Endothelial cell of hepatic sinusoid (primary cell): Measurements from ENCODE around the gene UFC1.

Experiments
- in situ Hi-C: cut with HindIII; loops from 2 replicates; pipeline ENCODE4 v1.10.0; 2017; ENCODE audit warnings: low sequenced_read_pairs

The UFC1 gene

GRCh38 chr1:161168906-161169305, 15.1 kb downstream of the UFC1 start:
- in situ Hi-C loops: no loop called here

- in situ Hi-C loops: no loop called here
Measured at GRCh38 chr1:161171191-161171590, 17.4 kb downstream of the UFC1 start.

- in situ Hi-C loops: no loop called here
Measured at GRCh38 chr1:161171696-161172095, 17.9 kb downstream of the UFC1 start.

- in situ Hi-C loops: no loop called here
Measured at GRCh38 chr1:161172349-161172748, 18.6 kb downstream of the UFC1 start.

DNA sequence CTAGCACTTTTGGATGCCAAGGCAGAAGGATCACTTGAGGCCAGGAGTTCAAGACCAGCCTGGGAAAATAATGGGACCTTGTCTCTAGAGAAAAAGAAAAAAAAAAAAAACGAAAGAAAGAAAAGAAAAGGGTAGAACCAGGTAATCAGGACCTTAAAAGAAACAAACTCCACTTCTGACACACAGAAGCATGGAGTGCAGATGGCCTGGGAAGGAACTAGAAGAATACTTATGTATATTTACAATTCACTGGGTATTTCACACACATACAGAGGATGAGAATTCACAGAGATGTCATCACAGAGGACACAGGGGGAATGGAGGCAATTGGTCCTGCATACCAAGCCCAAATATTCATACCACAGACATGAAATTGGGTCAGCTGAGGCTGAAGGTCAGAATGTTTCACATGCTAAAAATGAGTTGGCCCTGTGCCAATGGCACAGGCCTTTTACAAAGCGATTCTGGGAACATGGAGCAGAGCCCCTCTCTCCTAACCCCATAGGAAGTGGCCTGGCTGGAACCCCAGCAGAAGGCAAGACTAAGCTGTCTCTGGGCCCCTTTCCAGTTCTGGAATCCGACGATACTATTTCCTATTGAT, 19.1 kb downstream of the UFC1 start:
- in situ Hi-C loops: no loop called here

DNA sequence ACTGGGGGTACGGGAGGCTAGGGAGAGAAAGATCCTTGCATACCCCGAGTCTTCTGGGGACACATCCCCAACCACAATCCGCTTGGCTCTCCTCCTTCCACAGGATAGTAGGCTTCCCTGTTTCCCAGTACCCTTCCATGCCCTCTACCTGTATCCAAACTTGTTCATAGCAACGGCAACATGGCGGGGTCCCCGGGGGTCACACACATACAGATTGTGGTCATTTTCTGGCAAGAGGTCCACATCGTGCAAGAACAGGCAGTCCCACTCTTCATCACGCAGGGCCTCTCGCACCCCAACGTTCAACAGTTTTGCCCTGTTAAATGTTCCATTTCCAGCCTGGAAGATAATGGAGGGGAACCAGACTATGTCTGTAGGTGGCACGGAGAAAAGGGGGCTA, 19.9 kb downstream of the UFC1 start:
- in situ Hi-C loops: no loop called here

DNA sequence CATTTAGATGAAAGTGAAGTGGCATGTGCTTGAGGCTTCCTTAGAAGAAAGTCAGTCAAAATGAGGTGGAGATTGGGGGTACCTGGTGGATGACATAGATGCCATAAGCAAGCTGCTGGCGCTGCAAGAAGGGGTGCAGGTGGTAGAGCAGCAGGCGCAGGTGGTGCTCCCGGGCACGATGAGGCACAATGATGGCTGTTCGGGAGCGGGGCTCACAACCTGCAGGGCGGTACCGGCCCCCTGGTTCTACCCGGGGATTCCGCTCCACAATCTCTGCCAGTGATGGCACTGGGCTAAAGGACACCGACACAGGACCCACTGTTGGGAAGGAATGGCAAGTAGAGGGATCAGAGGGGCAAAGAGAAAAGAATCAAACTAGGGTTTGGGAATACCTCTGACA, 21.1 kb downstream of the UFC1 start:
- in situ Hi-C loops: no loop called here

DNA sequence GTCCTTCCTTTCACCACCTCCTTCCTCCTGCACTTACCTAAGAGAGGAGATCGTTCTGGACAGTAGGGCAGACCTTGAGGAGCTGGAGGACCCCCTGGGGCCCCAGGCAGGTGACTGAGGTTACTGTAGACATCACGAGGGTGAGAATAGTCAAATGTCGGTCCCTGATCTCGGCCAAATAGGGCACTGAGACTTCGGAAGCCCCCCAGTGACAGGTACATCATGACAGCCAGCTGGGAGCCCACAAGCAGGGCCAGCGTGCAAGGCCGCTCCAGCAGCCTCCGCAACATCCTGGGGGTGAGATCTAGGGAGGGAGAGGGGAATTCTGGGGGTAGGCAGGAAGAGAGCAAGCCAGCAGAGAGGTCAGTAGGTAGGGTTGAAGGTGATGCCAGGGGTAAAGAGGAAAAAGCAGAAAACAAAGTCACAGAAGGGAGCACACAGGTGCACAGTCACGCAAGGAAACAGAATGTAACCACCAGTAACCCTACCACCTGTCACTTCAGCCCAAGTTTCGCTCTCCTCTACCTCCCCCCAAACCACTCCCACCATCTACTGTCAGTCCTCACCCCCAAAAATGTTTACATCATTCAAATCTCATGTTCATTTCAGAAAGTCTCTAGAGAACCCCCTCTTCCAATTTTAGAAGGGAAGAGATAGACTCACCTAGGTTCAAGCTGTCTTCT, 22.1 kb downstream of the UFC1 start:
- in situ Hi-C loops: no loop called here

- in situ Hi-C loops: no loop called here
Measured at GRCh38 chr1:161176468-161177111, 22.8 kb downstream of the UFC1 start.

DNA sequence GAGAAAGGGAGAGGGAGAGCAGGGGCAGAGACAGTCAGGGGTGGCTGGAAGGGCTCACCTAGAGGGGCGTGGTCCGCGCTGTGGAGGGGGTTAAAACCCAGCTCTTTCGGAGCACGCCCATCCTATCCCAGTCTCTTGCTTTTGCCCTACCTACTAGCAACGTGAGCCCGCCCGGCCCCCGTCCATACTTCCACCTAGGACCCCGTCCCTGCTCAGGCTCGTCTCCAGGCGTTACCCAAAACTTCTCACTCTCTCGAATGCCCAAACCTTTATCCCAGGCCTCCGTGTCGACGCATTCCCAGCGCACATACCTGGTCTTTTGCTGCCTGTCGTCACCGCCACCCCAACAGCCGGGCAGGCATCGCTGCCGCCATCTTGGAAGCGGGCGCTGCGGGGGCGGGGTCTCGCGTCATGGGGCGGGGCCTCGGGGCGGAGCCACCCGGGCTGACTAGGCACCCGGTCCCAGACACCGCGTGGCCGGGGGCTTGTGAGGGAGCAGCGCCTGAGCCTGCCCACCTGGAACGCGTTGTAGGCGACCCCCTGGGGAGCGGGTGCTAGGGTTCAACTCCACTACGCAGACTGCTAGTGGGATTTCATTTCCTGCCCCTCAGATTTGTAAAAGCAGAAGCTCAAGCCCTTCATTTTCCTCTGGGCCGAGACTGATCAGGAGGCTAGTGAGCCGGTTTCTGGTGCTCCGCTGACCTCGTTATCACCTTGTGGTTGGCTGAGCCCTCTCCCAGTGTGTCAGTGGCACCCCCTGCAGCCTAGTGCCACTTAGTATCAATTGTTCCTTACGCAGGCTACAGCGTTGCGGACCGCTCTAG, 23.5 kb downstream of the UFC1 start, which contains the start of gene B4GALT3:
Gene B4GALT3 (minus strand): TSS at position 396 of the 824 bp plus-strand sequence. CDS start 1,447 bp downstream, outside the sequence.
- in situ Hi-C loops: no loop called here

- in situ Hi-C loops: no loop called here
Measured at GRCh38 chr1:161177936-161178244, 24.1 kb downstream of the UFC1 start.

DNA sequence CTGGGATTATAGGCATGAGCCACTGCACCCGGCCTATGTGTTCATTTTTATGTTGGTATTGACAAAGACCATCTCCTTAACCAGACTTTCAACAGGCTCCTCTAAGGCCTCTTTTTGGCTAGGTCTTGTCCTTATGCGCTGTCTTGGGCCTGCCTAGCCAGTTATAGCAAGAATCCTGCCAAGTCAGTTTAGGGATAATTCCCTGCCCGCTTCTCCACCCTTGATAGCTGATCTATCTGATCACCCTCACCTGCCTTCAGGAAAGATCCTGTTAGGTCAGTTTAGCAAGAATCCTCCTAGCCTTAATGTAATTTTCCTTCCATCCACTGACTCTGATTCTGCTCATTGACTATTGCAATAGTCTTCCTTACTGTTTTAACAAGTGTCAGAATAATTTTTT, 25.9 kb downstream of the UFC1 start:
- in situ Hi-C loops: no loop called here

DNA sequence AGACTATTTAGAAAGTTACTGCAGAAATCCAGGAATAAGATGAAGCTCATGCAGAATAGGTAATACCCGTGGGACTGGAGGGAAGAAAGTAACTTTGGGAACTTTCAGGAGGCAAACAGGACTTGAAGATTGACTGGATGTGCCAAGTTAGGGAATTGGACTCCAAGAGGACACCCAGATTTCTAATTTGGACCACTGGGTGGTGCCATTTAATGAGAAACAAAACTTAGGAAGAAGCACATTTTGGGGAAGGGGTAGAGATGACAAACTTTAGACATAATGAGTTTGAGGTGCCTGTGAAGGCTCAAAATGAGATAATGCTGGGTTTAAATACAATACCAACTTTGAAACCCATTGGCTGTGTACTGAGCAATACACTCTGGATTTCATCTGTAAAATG, 26.9 kb downstream of the UFC1 start:
- in situ Hi-C loops: no loop called here

DNA sequence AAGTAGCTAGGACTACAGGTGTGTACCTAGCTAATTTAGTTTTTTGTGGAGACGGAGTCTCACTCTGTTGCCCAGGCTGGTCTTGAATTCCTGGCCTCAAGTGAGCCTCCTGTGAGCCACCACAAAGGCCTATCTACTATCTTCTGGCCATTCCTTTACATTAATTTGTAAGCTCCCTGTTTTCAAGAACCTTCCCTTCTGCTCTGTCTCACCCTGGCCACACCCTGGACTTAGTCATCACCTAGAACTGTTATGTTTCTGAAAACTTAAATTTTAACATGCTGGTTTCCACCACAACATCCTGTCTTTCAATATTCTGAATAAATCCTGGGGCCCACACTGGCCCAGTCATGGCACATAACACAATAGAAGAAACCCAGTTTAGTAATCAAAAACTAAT, 28.4 kb downstream of the UFC1 start:
- in situ Hi-C loops: no loop called here

GRCh38 chr1:161185282-161185682, 31.5 kb downstream of the UFC1 start:
- in situ Hi-C loops: no loop called here

GRCh38 chr1:161185732-161186311, 32.0 kb downstream of the UFC1 start:
- in situ Hi-C loops: no loop called here

DNA sequence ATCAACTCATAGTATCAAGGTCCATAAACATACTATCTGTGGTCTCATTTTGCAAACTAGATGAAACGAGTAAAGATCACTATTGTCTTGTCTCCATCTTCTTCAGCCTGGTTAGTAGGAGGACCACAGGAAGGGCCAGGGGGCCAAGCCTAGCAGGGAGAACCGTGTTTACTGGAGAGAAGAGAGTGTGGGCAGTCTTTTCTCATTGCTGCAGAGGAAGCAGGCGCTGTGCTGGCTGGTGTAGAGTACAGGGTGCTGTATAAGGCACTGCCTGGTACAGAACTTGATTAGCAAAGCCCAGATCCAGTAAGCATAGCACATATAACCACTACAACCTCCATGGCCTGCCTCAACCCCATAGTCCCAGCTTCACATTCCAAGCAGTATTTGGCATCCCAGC, 33.5 kb downstream of the UFC1 start:
- in situ Hi-C loops: no loop called here

- in situ Hi-C loops: no loop called here
Measured at GRCh38 chr1:161188381-161188780, 34.6 kb downstream of the UFC1 start.

DNA sequence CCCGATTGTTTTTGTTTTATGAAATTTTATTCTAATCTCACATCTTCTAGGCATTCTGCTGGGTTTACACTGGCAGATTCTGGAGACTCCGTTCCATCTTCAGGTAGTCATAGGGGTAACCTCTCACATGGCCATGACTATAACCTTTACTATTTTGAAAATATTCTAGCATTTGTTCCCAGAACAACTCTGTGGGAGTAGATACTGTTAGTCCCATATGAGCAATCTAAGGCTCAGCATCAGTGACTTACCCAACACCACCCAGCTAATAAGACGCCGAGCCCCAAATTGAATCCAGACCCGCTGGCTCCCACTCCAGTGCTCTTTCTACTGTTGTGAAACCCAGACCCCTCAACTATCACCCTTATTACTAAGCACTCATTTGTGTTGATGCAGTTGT, 35.3 kb downstream of the UFC1 start:
- in situ Hi-C loops: no loop called here

GRCh38 chr1:161190962-161191521, 37.3 kb downstream of the UFC1 start:
- in situ Hi-C loops: no loop called here

DNA sequence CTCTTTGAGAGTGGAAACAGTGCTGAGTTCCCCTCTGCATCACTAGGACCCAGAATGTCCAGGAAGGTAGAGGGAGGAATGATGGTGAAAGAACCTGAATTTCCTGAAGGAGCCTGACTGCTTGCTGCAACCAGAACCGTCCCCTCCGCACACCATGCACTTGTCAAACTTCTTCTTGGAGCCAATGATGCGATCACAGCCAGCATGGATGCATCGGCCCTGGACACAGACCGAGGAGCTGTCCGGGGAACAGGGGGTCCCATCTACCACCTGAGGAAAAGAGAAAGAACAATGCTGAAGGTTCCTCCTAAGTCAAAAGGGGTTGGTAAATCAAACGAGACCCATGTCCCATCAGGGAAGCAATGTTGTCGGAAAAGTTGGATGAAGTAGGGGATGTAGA, 38.2 kb downstream of the UFC1 start:
- in situ Hi-C loops: no loop called here
